Renal cortex interstitium (tissue), 11 donors: Measurements from ENCODE around the gene LPIN1. TPM values are rescaled to one million over a fixed set of nuclear protein-coding genes. Genes with fewer than 3 reads are reported as not detected.
"Not testable (repeated sequence)": the region's sequence is repeated elsewhere in the genome, so short reads cannot be mapped to it uniquely, and the experiment has no call there.

Experiments
- DNase-seq, 11 donors: peaks; one replicate each; pipeline ENCODE4 v3.0.0-alpha.2; 2013; ENCODE audit warnings: low read depth in 9 of 11, low spot score in 4 of 11; ENCODE audit errors: extremely low read depth in 1 of 11
- polyA plus RNA-seq, 3 donors: library from polyadenylated mRNA; unstranded; fragments of 120-200 nt; gene quantifications; one replicate each; pipeline ENCODE4 v1.2.1, GENCODE V29; 2013; ENCODE audit not compliant: insufficient read length in 3 of 3

Gene LPIN1
- polyA plus RNA-seq, 3 donors: 19.8 to 26.4 (median 22.5) TPM

GRCh38 chr2:11753886-11754699, 7.7 kb downstream of the LPIN1 start:
- no peak for DNase-seq

GRCh38 chr2:11754700-11755015, 8.2 kb downstream of the LPIN1 start:
- no peak for DNase-seq

GRCh38 chr2:11757101-11757500, 10.7 kb downstream of the LPIN1 start:
- DNase-seq: peak in 3 of 11 donors; percentile 57 to 75 (median 63)

GRCh38 chr2:11758187-11758586, 11.8 kb downstream of the LPIN1 start:
- DNase-seq: no peak

- no peak for DNase-seq
These were observed 12.2 kb downstream of the LPIN1 start for GRCh38 chr2:11758647-11759046.

GRCh38 chr2:11759182-11759975, 12.9 kb downstream of the LPIN1 start:
- not testable (repeated sequence) for DNase-seq

- DNase-seq: no peak
These were observed 14.8 kb downstream of the LPIN1 start for GRCh38 chr2:11761259-11761658.

- no peak for DNase-seq
These were observed 15.6 kb downstream of the LPIN1 start for GRCh38 chr2:11762031-11762430.

GRCh38 chr2:11762799-11763461, 16.5 kb downstream of the LPIN1 start:
- no peak for DNase-seq

- no peak for DNase-seq
These were observed 17.9 kb downstream of the LPIN1 start for GRCh38 chr2:11764359-11764758.

GRCh38 chr2:11764920-11765319, 18.5 kb downstream of the LPIN1 start:
- DNase-seq: no peak

GRCh38 chr2:11765501-11765900, 19.1 kb downstream of the LPIN1 start:
- no peak for DNase-seq

- no peak for DNase-seq
These were observed 19.6 kb downstream of the LPIN1 start for GRCh38 chr2:11766016-11766415.

GRCh38 chr2:11767779-11768178, 21.3 kb downstream of the LPIN1 start:
- DNase-seq: no peak

- no peak for DNase-seq
These were observed 22.5 kb downstream of the LPIN1 start for GRCh38 chr2:11768946-11769345.

GRCh38 chr2:11769516-11769915, 23.1 kb downstream of the LPIN1 start:
- no peak for DNase-seq

GRCh38 chr2:11770531-11771188, 24.2 kb downstream of the LPIN1 start:
- DNase-seq: no peak

- no peak for DNase-seq
These were observed 25.7 kb downstream of the LPIN1 start for GRCh38 chr2:11771971-11772615.

GRCh38 chr2:11773111-11773510, 26.7 kb downstream of the LPIN1 start:
- no peak for DNase-seq
